ENCODE measurements around the gene KCNJ18. TPM values are rescaled to one million over a fixed set of nuclear protein-coding genes. Genes with fewer than 3 reads are reported as not detected.
"Not testable (repeated sequence)": the region's sequence is repeated elsewhere in the genome, so short reads cannot be mapped to it uniquely, and the experiment has no call there.

The KCNJ18 gene
- total RNA-seq, 1 donor from 2014 or later, result not detected

GRCh38 chr17:21724216-21725006 is 32.1 kb downstream of the KCNJ18 start:
- not testable (repeated sequence) for DNase-seq (ENCODE audit: low spot score)

GRCh38 chr17:21731076-21731475 is 38.8 kb downstream of the KCNJ18 start:
- not testable (repeated sequence) for DNase-seq (ENCODE audit: low spot score)

- DNase-seq (ENCODE audit: low spot score), result not testable (repeated sequence)
Measured at GRCh38 chr17:21733931-21734330, 41.6 kb downstream of the KCNJ18 start.

GRCh38 chr17:21735814-21736213 is 43.5 kb downstream of the KCNJ18 start:
- not testable (repeated sequence) for DNase-seq (ENCODE audit: low spot score)

GRCh38 chr17:21737015-21737580 is 44.8 kb downstream of the KCNJ18 start:
- not testable (repeated sequence) for DNase-seq (ENCODE audit: low spot score)

GRCh38 chr17:21738241-21738640 is 45.9 kb downstream of the KCNJ18 start:
- DNase-seq (ENCODE audit: low spot score), result not testable (repeated sequence)

- DNase-seq (ENCODE audit: low spot score), result not testable (repeated sequence)
Measured at GRCh38 chr17:21738877-21739474, 46.7 kb downstream of the KCNJ18 start.

GRCh38 chr17:21739485-21739884 is 47.2 kb downstream of the KCNJ18 start:
- DNase-seq (ENCODE audit: low spot score), result not testable (repeated sequence)

- DNase-seq (ENCODE audit: low spot score), result not testable (repeated sequence)
Measured at GRCh38 chr17:21740836-21741235, 48.5 kb downstream of the KCNJ18 start.

GRCh38 chr17:21741520-21741919 is 49.2 kb downstream of the KCNJ18 start:
- not testable (repeated sequence) for DNase-seq (ENCODE audit: low spot score)

GRCh38 chr17:21742326-21742725 is 50.0 kb downstream of the KCNJ18 start:
- DNase-seq (ENCODE audit: low spot score), result no peak

GRCh38 chr17:21744151-21744550 is 51.8 kb downstream of the KCNJ18 start:
- DNase-seq (ENCODE audit: low spot score), result not testable (repeated sequence)

- not testable (repeated sequence) for DNase-seq (ENCODE audit: low spot score)
Measured at GRCh38 chr17:21744621-21745020, 52.3 kb downstream of the KCNJ18 start.

GRCh38 chr17:21745385-21746054 is 53.2 kb downstream of the KCNJ18 start:
- DNase-seq (ENCODE audit: low spot score), result not testable (repeated sequence)

GRCh38 chr17:21746415-21746814 is 54.1 kb downstream of the KCNJ18 start:
- DNase-seq (ENCODE audit: low spot score), result not testable (repeated sequence)

- DNase-seq (ENCODE audit: low spot score), result not testable (repeated sequence)
Measured at GRCh38 chr17:21747195-21747915, 55.0 kb downstream of the KCNJ18 start.

- not testable (repeated sequence) for DNase-seq (ENCODE audit: low spot score)
Measured at GRCh38 chr17:21748686-21749085, 56.4 kb downstream of the KCNJ18 start.

GRCh38 chr17:21749696-21750531 is 57.6 kb downstream of the KCNJ18 start:
- not testable (repeated sequence) for DNase-seq (ENCODE audit: low spot score)

- not testable (repeated sequence) for DNase-seq (ENCODE audit: low spot score)
Measured at GRCh38 chr17:21751111-21751510, 58.8 kb downstream of the KCNJ18 start.
